Heart left ventricle (tissue), 16 donors: ENCODE data around the gene BAX. TPM values are rescaled to one million over a fixed set of nuclear protein-coding genes. Genes with fewer than 3 reads are reported as not detected.

Experiments used
- ATAC-seq, 4 donors: fragments of 200-7000 bp; cut with Tn5 transposase; one replicate each; pipeline ENCODE4 v1.9.1; 2020 to 2022; ENCODE audit warnings: moderate library complexity in 4 of 4, mild to moderate bottlenecking in 3 of 4, moderate number of reproducible peaks in 1 of 4
- DNase-seq, 5 donors: peaks; one replicate each; pipeline ENCODE4 v3.0.0-alpha.2; 2020
- H3K27ac ChIP-seq, 12 donors: fragments of 200-600 bp; sonication (generic) in 4 of 12; one replicate each; pipeline versions ENCODE4 v1.5.0 to v1.8.0; 2016 to 2022; ENCODE audit warnings: mild to moderate bottlenecking in 2 of 12
- H3K27me3 ChIP-seq, 9 donors: fragments of 200-600 bp; sonication (generic) in 2 of 9; one replicate each; pipeline versions ENCODE4 v1.5.1 to v1.8.0; 2016 to 2022; ENCODE audit warnings: mild to moderate bottlenecking in 3 of 9
- H3K36me3 ChIP-seq, 9 donors: fragments of 200-600 bp; sonication (generic) in 2 of 9; one replicate each; pipeline versions ENCODE4 v1.5.0 to v1.8.0; 2018 to 2022; ENCODE audit warnings: mild to moderate bottlenecking in 2 of 9
- H3K4me1 ChIP-seq, 12 donors: fragments of 200-600 bp; sonication (generic) in 4 of 12; one replicate each; pipeline versions ENCODE4 v1.5.0 to v1.8.0; 2016 to 2022; ENCODE audit warnings: mild to moderate bottlenecking in 3 of 12
- H3K4me3 ChIP-seq, 12 donors: fragments of 200-600 bp; sonication (generic) in 4 of 12; one replicate each; pipeline versions ENCODE4 v1.5.0 to v1.8.0; 2017 to 2022; ENCODE audit warnings: mild to moderate bottlenecking in 9 of 12, moderate library complexity in 4 of 12
- H3K9me3 ChIP-seq, 12 donors: fragments of 200-600 bp; sonication (generic) in 4 of 12; one replicate each; pipeline versions ENCODE4 v1.5.0 to v1.8.0; 2016 to 2022; ENCODE audit warnings: mild to moderate bottlenecking in 1 of 12
- POLR2A ChIP-seq, 2 donors: fragments of 450-650 bp; IDR thresholded peaks; one replicate each; pipeline ENCODE4 v1.6.1; 2017; ENCODE audit warnings: antibody characterized with exemption in 2 of 2, mild to moderate bottlenecking in 2 of 2, moderate library complexity in 2 of 2
- WGBS, 4 donors: extraction: QIAGEN DNeasy Blood & Tissue Kit in 2 of 4; methylation state at CpG; one replicate each; pipeline versions ENCODE4 v1.1.5 to v1.1.7; 2013 to 2018; 5-methylcytosine and 5-hydroxymethylcytosine counted together
- intact Hi-C, 10 donors: fragments of 100-400 bp; cut with DNase I; formaldehyde crosslinking; loops; one replicate each; pipeline versions ENCODE4 v1.11.1 to v1.14.2; 2022
- polyA plus RNA-seq, 2 donors: library from polyadenylated mRNA; stranded (reverse); fragments of 200-250 nt; gene quantifications; one replicate each; pipeline ENCODE4 v1.2.3, GENCODE V29; 2013
- total RNA-seq, 9 donors: library from RNA; depleted of rRNA in 2 of 9; stranded (reverse); fragments of >200 nt in 2 of 9; fragmentation: NEBNext Ultra II Directional in 3 of 9; extraction: Animal tissue kit (Norgen Biotek cat#: 25700) in 3 of 9; gene quantifications; one replicate each; pipeline versions ENCODE4 v1.1.0 to v1.2.4, GENCODE V29; 2016 to 2023
- TF ChIP-seq, protein P1 (sequence below), 12 donors: fragments of 200-600 bp; sonication (generic) in 4 of 12; IDR thresholded peaks; one replicate each; pipeline versions ENCODE4 v1.5.0 to v1.8.0; 2018 to 2022; ENCODE audit warnings: antibody characterized with exemption in 12 of 12, mild to moderate bottlenecking in 5 of 12
- donor health status: ischemic (EF 13 %, LVEDD 7.1; RV severe dilation, severe dysfunction).
- donor health status: healthy with polysubstance abuse.
- donor health status: DM: no; HTN: yes; CAD: no.
- donor health status: DM: no; HTN: no; CAD: no.
- donor health status: ischemic (EF 25% LVEDD 6.9; RV normal size, moderate dysfunction).
- donor health status: ischemic (EF 25% LVEDD 5.7; RV mildly dilated, moderate dysfunction).
- donor health status: healthy.
- donor health status: DM: yes; HTN: yes; CAD: no.
- donor health status: ischemic (EF 35%, LVEDD 5.7; RV mildly dilated, moderate dysfunction).
- donor health status: nonischemic (EF 11% LVEDD 7.7; RV severe dilation, severe dysfunction).
- donor health status: DM: yes; HTN: yes; CAD: no.
- donor health status: PGD.
- donor health status: ischemic (EF 29% LVEDD 5.4; RV normal size, mild dysfunction).
- donor health status: nonischemic (EF 23%, LVEDD 6.1; RV moderate dilation, normal function).

BAX gene
- total and polyA plus RNA-seq, 11 donors, result 17.9 to 68.4 (median 23.1) TPM

DNA sequence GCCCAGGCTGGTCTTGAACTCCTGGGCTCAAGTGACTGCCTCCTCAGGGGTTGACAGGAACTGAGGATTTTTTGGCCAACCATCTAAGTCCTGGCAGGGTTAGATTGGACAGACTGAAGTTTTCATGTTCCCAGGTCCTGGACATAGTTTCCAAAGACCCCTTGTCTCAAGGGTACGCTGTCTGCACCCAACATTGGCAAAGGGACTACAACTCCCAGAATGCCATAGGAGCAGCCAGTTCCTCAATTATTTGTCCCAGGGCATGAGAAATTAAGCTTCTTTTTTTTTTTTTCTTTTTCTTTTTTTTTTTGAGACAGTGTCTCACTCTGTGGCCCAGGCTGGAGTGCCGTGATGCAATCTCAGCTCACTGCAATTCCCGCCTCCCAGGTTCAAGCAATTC, 31.5 kb downstream of the BAX start:
- H3K4me1 ChIP-seq, result peaks cover 0 to 28% (median 16%) of the 10 kb centered on the region in 12 donors
- no peaks in the 10 kb centered on the region for H3K9me3 ChIP-seq
- H3K36me3 ChIP-seq, result peaks cover 0 to 85% (median 76%) of the 10 kb centered on the region in 9 donors
- DNase-seq, result no peak
- no peak overlapping the region for H3K4me3 ChIP-seq
- ATAC-seq, result no peak
- TF ChIP-seq POLR2A (IDR thresholded peaks at IDR 0.05), result no peak
- TF ChIP-seq, protein P1, sequence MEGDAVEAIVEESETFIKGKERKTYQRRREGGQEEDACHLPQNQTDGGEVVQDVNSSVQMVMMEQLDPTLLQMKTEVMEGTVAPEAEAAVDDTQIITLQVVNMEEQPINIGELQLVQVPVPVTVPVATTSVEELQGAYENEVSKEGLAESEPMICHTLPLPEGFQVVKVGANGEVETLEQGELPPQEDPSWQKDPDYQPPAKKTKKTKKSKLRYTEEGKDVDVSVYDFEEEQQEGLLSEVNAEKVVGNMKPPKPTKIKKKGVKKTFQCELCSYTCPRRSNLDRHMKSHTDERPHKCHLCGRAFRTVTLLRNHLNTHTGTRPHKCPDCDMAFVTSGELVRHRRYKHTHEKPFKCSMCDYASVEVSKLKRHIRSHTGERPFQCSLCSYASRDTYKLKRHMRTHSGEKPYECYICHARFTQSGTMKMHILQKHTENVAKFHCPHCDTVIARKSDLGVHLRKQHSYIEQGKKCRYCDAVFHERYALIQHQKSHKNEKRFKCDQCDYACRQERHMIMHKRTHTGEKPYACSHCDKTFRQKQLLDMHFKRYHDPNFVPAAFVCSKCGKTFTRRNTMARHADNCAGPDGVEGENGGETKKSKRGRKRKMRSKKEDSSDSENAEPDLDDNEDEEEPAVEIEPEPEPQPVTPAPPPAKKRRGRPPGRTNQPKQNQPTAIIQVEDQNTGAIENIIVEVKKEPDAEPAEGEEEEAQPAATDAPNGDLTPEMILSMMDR (IDR thresholded peaks at IDR 0.05), result no peak
- H3K27me3 ChIP-seq, result no peaks in the 10 kb centered on the region
- no peak overlapping the region for H3K27ac ChIP-seq
- intact Hi-C loops, result no loop called here
- WGBS, 4 donors, result 94 to 98% (median 96%) methylated on average over 3 of the region's 3 CpGs

DNA sequence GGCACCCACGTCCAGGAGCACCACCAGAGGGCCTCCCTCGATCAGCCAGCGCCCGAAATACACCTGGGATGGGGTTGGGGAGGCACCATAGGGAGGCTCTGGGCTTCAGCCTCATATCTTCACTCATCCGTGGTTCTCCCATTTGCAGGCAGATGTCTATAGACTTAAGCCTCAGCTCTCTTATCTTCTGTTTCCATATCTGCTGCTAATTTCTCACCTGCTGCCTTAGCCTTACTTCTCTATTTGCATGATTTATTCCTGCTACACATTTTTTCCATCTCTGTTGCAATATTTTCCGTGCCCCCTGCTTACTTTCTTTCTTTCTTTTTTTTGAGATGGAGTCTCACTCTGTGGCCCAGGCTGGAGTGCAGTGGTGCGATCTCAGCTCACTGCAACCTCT, 32.6 kb downstream of the BAX start:
- Histone ChIP-seq H3K27ac (no peak overlapping the region), H3K36me3 (peaks cover 0 to 74% (median 65%) of the 10 kb centered on the region in 9 donors), H3K4me1 (peaks cover 0 to 39% (median 23%) of the 10 kb centered on the region in 12 donors), H3K9me3 (no peaks in the 10 kb centered on the region), H3K4me3 (no peak overlapping the region), H3K27me3 (no peaks in the 10 kb centered on the region)
- ATAC-seq, result no peak
- intact Hi-C loops, result no loop called here
- WGBS, 4 donors, result 90 to 92% (median 91%) methylated on average over 6 to 7 of the region's 7 CpGs
- no peak for DNase-seq
- TF ChIP-seq, protein P1 (IDR thresholded peaks at IDR 0.05), result no peak
- TF ChIP-seq POLR2A (IDR thresholded peaks at IDR 0.05), result no peak

DNA sequence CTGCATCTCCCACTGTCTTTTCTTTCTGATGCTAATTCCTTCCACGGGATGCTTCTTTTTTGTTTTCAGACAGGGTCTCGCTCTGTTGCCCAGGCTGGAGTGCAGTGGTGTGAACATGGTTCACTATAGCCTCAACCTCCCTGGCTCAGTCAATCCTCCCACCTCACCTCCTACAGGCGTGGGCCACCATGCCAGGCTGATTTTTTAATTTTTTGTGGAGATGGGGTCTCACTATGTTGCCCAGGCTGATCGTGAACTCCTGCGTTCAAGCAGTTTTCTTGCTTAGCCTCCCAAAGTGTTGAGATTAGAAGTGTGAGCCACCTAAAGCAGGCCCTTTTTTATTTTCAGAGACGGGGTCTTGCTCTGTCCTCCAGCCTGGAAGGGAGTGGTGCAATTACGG, 33.6 kb downstream of the BAX start:
- no peak for TF ChIP-seq POLR2A (IDR thresholded peaks at IDR 0.05)
- TF ChIP-seq, protein P1 (IDR thresholded peaks at IDR 0.05), result no peak
- H3K9me3 ChIP-seq, result no peaks in the 10 kb centered on the region
- DNase-seq (no peak), ATAC-seq (no peak)
- no peak overlapping the region for H3K4me3 ChIP-seq
- H3K27ac ChIP-seq, result no peak overlapping the region
- no peaks in the 10 kb centered on the region for H3K27me3 ChIP-seq
- peaks cover 0 to 41% (median 24%) of the 10 kb centered on the region in 12 donors for H3K4me1 ChIP-seq
- WGBS, 4 donors, result 89 to 96% (median 94%) methylated on average over 7 of the region's 7 CpGs
- intact Hi-C loops, result no loop called here
- H3K36me3 ChIP-seq, result peaks cover 0 to 64% (median 55%) of the 10 kb centered on the region in 9 donors

DNA sequence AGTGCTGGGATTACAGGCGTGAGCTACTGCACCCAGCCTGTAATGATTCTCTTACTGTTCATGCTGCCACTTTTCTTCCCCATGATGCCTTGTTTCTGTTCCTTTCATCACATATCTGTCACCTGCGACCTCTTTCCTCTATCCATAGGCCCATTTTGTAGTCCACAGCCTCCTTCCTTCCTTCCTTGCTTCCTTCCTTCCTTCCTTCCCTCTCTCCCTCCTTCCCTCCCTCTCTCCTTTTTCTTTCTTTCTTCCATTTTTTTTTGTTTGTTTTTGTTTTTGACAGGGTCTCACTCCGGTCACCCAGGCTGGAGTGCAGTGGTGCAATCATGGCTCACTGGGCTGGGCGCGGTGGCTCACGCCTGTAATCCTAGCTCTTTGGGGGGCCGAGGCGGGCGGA, 34.2 kb downstream of the BAX start:
- WGBS, 4 donors, result 89 to 94% (median 92%) methylated on average over 9 of the region's 9 CpGs
- no peak for ATAC-seq
- peaks cover 0 to 58% (median 49%) of the 10 kb centered on the region in 9 donors for H3K36me3 ChIP-seq
- no peak overlapping the region for H3K4me3 ChIP-seq
- intact Hi-C loops, result no loop called here
- H3K9me3 ChIP-seq, result no peaks in the 10 kb centered on the region
- TF ChIP-seq POLR2A (IDR thresholded peaks at IDR 0.05), result no peak
- TF ChIP-seq, protein P1 (IDR thresholded peaks at IDR 0.05), result no peak
- peaks cover 0 to 41% (median 24%) of the 10 kb centered on the region in 12 donors for H3K4me1 ChIP-seq
- no peaks in the 10 kb centered on the region for H3K27me3 ChIP-seq
- DNase-seq, result no peak
- H3K27ac ChIP-seq, result peak overlapping the region in 4 of 12 donors; percentile 7 to 99 (median 95)
